Stimulated activated CD4-positive, alpha-beta T cell treated with anti-CD3 and anti-CD28 coated beads, TNF-alpha, amount 100 ng/mL, for 1 hour (primary cell): ENCODE results near the gene TBCC.
"Not testable (repeated sequence)": the region's sequence is repeated elsewhere in the genome, so short reads cannot be mapped to it uniquely, and the experiment has no call there.

Experiments used
- DNase-seq, 3 donors: peaks; one replicate each; pipeline ENCODE4 v3.0.0-alpha.2; 2020; ENCODE audit warnings: low read depth in 3 of 3, low spot score in 1 of 3

Gene TBCC

GRCh38 chr6:42733867-42734481 lies 11.9 kb downstream of the TBCC start:
- not testable (repeated sequence) for DNase-seq

- DNase-seq: no peak
Measured at GRCh38 chr6:42729731-42730130, 16.2 kb downstream of the TBCC start.

DNA sequence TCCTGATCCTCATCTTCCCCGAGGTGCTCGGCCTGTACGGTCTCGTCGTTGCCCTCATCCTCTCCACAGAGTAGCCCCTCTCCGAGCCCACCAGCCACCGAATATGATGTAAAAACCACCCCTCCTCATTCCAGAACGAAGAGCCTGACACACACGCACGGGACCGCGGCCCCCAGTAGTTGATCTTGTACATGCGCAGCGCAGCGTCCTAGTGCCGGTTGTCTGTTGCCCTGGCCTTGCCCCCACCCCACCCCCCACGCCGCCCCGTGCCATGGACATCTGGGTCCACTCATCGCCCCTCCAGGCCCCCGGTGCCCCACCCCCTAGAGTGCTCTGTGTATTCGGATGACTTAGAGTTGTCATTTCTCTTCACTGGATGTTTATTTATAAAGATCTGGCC lies 18.3 kb downstream of the TBCC start:
- DNase-seq: no peak

DNA sequence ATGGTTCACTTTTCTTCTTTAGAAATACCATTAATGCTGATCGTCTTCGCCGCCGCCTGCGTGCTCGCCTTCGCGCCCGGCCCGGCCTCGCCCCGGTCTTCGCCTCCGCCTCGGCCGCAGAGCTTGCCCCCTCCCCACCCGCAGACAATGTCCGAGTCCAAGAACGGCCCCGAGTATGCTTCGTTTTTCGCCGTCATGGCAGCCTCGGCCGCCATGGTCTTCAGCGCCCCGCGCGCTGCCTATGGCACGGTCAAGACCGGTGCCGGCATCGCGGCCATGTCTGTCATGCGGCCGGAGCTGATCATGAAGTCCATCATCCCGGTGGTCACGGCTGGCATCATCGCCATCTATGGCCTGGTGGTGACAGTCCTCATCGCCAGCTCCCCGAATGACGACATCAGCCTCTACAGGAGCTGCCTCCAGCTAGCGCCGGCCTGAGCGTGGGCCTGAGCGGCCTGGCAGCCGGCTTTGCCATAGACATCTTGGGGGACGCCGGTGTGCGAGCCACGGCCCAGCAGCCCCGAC lies 18.8 kb downstream of the TBCC start:
- DNase-seq: peak in 1 of 3 donors; percentile 8

DNA sequence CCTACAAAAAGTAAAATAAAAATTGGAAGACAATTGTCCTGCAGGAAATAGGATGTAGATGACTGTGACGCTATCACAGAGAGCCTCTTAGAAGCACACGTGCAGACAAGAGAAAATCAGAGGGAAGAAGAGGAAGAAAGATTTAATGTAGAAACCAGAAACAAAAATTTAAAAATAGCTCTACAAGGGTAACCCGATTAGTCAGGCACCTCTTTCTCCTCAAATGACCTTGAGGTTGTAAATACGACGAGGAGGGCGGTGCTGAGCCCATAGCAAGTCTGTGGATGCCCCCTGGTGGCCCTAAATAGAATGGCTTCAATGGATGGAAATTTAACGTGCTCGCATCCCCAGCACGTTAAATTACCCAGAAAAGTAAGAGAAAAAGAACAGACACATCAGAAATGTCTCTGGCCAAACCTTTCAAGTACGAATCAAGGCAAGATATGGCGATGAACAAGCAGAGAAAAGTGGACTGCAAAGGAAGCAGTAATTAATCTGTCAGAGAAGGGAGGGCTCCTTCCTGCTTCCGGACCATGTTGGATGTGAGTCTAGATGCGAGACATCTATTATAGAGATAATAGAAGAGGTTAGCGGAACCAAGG lies 19.3 kb downstream of the TBCC start:
- peak; percentile 29 to 55 (median 54) for DNase-seq

DNA sequence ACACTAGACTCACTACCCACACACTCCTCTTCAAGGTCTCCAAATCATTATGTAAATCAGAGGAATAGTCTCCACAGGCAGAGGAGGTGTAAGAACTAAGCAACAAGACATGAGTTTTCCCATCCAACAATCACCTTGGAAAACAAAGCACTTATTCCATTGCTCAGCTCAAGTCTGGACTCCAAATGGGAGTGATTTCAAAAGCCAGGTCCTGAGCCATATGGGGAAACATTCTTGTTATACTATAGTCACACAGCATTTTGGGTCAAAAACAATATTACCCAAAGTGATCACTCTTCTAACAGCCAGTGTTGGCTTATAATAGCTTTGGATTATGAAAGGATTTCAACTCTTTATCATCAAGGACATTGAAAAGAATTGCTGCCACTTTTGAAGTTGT lies 19.9 kb downstream of the TBCC start:
- DNase-seq: no peak

DNA sequence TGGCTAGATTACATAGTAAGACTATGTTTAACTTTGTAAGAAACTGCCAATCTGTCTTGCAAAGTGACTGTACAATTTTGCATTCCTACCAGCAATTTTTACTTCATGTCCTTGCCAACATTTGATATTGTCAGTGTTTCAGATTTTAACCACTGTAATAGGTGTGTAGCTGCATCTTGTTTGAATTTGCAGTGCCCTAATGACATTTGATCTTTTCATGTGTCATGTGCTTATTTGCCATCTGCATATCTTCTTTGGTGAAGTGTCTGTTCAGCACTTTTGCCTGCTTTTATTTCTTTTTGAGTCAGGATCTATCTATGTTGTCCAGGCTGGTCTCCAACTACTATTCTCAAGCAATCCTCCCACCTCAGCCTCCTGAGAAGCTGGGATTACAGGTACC lies 21.1 kb downstream of the TBCC start:
- DNase-seq: no peak

GRCh38 chr6:42722497-42722896 lies 23.4 kb downstream of the TBCC start, which contains the start of gene PRPH2:
Gene PRPH2 (minus strand): TSS chr6:42722597. CDS start chr6:42722334, 263 bp downstream.
- no peak for DNase-seq

GRCh38 chr6:42720739-42721138 lies 25.2 kb downstream of the TBCC start:
- no peak for DNase-seq

GRCh38 chr6:42715871-42716270 lies 30.0 kb downstream of the TBCC start:
- DNase-seq: no peak

- DNase-seq: no peak
Measured at GRCh38 chr6:42714098-42714761, 31.7 kb downstream of the TBCC start.

DNA sequence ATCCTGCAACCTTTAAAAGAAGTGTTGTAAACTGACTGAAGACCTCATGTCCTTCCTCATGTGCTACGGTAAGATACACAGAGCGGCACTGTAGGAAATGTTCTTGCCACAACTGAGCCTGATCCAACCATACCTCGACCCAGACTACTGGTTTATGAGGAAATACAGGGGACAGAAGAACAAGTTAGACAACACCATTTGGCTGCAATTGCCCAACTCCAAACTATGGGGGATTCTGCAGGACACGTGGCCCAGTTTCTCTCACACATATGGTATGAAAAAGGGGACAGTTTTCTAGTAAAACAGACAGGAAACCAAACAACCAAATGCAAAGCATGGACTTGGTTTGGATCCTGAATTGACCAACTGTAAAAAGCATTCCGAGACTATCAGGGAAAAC lies 34.0 kb downstream of the TBCC start:
- DNase-seq: no peak

- DNase-seq: no peak
Measured at GRCh38 chr6:42710316-42710715, 35.6 kb downstream of the TBCC start.

- no peak for DNase-seq
Measured at GRCh38 chr6:42709871-42710270, 36.0 kb downstream of the TBCC start.

- DNase-seq: no peak
Measured at GRCh38 chr6:42708096-42708495, 37.8 kb downstream of the TBCC start.

DNA sequence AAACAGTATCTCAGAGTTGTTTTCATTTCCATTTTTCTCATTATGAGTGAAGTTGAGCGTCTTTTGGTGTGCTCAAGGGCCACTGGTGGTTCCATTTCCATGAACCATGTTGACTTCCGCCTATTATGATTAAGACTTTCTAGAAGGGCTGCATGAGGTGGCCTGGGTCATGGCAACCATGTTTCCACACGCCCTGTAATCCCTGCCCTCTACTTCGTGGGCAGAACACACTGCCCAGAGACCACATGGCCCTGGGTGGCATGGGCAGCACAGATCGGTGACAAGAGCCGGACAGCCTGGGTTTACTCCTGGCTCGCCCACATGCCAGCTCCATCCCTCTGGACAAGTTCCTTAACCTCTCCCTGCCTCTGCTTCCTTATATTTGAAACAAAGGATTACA lies 38.3 kb downstream of the TBCC start:
- DNase-seq: no peak

- DNase-seq: no peak
Measured at GRCh38 chr6:42704937-42705374, 40.9 kb downstream of the TBCC start.

DNA sequence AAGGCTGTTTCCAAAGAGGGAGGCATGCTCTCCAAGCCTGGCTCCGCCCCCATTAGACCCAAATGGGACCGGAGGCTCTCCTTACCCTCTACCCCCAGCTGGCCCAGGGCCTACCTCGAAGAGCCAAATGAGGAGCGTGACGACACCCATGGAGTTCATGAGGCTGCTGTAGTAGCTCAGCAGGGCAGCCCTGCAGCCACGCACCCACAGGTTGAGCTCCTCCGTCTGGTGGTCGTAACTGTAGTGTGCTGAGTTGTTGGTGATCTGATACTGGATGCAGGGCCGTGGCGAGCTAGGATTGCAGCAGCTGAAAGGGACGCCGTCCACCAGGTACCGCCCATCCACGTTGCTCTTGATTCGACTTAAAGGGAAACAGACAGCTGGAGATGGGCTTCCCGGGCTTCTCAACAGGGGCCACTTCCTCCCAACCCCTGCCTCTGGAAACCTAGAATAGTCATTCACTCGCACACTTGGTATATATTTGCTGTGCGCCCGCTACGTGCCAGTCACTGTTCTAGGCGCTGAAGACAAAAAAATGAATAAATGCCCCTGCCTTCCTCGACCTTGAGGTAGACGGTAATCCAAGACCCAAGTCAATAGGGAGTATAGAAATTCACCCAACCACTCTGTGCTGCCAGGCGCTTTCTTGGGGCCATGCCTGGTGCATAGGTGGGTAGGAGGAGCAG lies 41.5 kb downstream of the TBCC start:
- no peak for DNase-seq

DNA sequence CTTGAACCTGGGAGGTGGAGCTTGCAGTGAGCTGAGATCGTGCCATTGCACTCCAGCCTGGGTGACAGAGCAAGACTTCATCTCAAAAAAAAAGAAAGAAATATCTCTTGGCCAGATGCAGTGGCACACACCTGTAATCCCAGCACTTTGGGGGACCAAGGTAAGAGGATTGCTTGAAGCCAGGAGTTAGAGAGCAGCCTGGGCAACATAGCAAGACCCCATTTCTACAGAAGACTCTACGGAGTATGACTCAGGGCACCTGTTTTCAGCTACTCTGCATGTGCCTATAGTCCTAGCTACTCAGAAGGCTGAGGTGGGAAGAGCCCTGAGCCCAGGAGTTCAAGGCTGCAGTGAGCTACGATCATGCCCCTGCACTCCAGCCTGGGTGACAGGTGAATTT lies 43.1 kb downstream of the TBCC start:
- not testable (repeated sequence) for DNase-seq

DNA sequence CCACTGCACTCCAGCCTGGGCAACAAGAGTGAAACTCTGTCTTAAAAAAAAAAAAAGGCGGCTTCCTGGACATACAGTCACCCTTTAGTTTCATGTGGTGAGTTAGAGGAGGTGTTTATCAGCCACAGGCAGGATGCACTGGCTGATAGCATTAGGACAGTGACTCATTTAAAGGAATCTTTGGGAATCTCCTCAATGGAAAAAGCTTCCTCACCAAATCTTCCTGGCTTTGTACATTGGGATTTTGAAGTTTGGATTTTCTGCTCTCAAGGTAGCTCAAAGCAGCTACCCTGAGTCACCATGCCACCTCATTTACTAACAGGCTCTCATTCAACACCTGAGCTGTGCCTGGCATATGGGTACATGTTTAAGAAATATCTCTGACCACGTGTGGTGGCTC lies 43.7 kb downstream of the TBCC start:
- DNase-seq: no peak

DNA sequence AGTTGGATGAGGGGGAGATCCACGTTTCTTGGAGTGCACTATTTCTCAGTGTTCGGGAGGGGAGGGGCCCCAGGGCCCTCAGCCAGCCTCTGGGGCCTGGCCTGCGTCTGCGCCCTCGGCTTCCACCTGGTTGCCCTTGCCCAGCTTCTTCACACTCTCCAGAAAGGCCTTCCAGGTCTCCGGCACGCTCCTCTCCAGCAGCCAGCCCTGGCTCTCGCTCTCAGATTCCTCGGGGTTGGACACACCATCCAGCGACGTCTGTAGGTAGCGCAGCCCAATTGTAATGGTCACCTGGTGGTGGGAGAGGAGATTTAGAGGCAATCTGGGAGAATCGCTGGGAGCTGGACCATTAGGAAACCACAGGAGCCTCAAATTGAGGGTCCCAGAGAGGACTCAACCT lies 47.7 kb downstream of the TBCC start:
- no peak for DNase-seq

- DNase-seq: no peak
Measured at GRCh38 chr6:42697268-42697655, 48.6 kb downstream of the TBCC start.
